GM12878 (cell line): ENCODE results near the gene ANKRD61. TPM values are rescaled to one million over a fixed set of nuclear protein-coding genes. Genes with fewer than 3 reads are reported as not detected.

Experiments
- polyA plus RNA-seq, 11 experiments: library from polyadenylated mRNA; depleted of rRNA in 4 of 11; unstranded in 6 of 11; stranded (reverse) in 5 of 11; fragments of >200 nt; fragmentation: Nextera tagmentation in 4 of 11; fragmentation: Illumina TruSeq in 1 of 11; extraction: Ambion mirVana in 4 of 11; extraction: Trizol in 1 of 11; gene quantifications; 1 replicate in 1 of 11; 2 replicates in 10 of 11; pipeline versions ENCODE4 v1.2.1 to v1.2.3, GENCODE V29; 2011 to 2016; ENCODE audit warnings: inconsistent platforms in 2 of 11, missing spikeins in 2 of 11, low read depth in 1 of 11
- small RNA-seq: library from RNA; depleted of rRNA; stranded (forward); fragments of <200 nt; gene quantifications from one replicate; pipeline ENCODE3, GENCODE V24; 2014
- total RNA-seq, 4 experiments: library from RNA; depleted of rRNA in 3 of 4; stranded (reverse); fragments of >200 nt in 3 of 4; fragmentation: Illumina TruSeq in 1 of 4; extraction: Trizol in 1 of 4; gene quantifications; 2 replicates each; pipeline versions ENCODE4 v1.2.1 to v1.2.3, GENCODE V29; 2013 to 2021

Gene ANKRD61
- total and polyA plus RNA-seq, 10 of the 15 experiments (the other 5 are each of a cell fraction or from before 2014, with no cell fraction given), result 0.11 to 0.64 (median 0.28) TPM

Small RNA genes lying within 50 kb of the gene (small RNA-seq; reads per million reads assigned to genes)
- gene RF00019 (not detected), gene RNU6-218P (not detected), gene SNORA80D (0.31 reads per million)

Other genes with a start within 250 kb of the ANKRD61 start
Only the 7 nearest of the 9 such genes appear.
- not detected in 2 replicates for gene OCM, start 150.6 kb upstream of the ANKRD61 start, total RNA-seq (2014; rRNA removed)
- gene OCM, start 150.6 kb upstream of the ANKRD61 start, total RNA-seq (2014; rRNA removed; fragmentation: Illumina TruSeq; extraction: Trizol), result not detected in 2 replicates
- gene OCM, start 150.6 kb upstream of the ANKRD61 start, total RNA-seq (2021), result not detected in 2 replicates
- not detected in 2 replicates for gene OCM, start 150.6 kb upstream of the ANKRD61 start, polyA plus RNA-seq (2011; rRNA removed)
- gene OCM, start 150.6 kb upstream of the ANKRD61 start, polyA plus RNA-seq (2014; fragmentation: Illumina TruSeq; extraction: Trizol), result not detected in 2 replicates
- not detected for gene OCM, start 150.6 kb upstream of the ANKRD61 start, polyA plus RNA-seq (2014; fragmentation: Nextera tagmentation; extraction: Ambion mirVana)
- gene OCM, start 150.6 kb upstream of the ANKRD61 start, polyA plus RNA-seq (2014; rRNA removed), result 0.20 TPM in 1 of 2 replicates, not detected in the other
- gene OCM, start 150.6 kb upstream of the ANKRD61 start, polyA plus RNA-seq (2016; fragmentation: Nextera tagmentation; extraction: Ambion mirVana), result not detected
- 56.4 and 64.8 TPM in 2 replicates for gene CCZ1, start 132.6 kb upstream of the ANKRD61 start, total RNA-seq (2014; rRNA removed)
- 59.5 and 63.6 TPM in 2 replicates for gene CCZ1, start 132.6 kb upstream of the ANKRD61 start, total RNA-seq (2014; rRNA removed; fragmentation: Illumina TruSeq; extraction: Trizol)
- gene CCZ1, start 132.6 kb upstream of the ANKRD61 start, total RNA-seq (2021), result 59.5 and 69.1 TPM in 2 replicates
- 80.0 and 112 TPM in 2 replicates for gene CCZ1, start 132.6 kb upstream of the ANKRD61 start, polyA plus RNA-seq (2011; rRNA removed)
- 74.3 and 94.5 TPM in 2 replicates for gene CCZ1, start 132.6 kb upstream of the ANKRD61 start, polyA plus RNA-seq (2014; fragmentation: Illumina TruSeq; extraction: Trizol)
- 10 to 100 TPM; 26.6 to 47.2 TPM for gene CCZ1, start 132.6 kb upstream of the ANKRD61 start, polyA plus RNA-seq (2014; fragmentation: Nextera tagmentation; extraction: Ambion mirVana)
- 44.8 and 63.2 TPM in 2 replicates for gene CCZ1, start 132.6 kb upstream of the ANKRD61 start, polyA plus RNA-seq (2014; rRNA removed)
- gene CCZ1, start 132.6 kb upstream of the ANKRD61 start, polyA plus RNA-seq (2016; fragmentation: Nextera tagmentation; extraction: Ambion mirVana), result 100 to 1,000 TPM in 1 of 2 experiments, 10 to 100 TPM in 1; 99.1 to 109 TPM
- gene RSPH10B, start 60.7 kb upstream of the ANKRD61 start, total RNA-seq (2014; rRNA removed), result 0.05 TPM in 1 of 2 replicates, not detected in the other
- gene RSPH10B, start 60.7 kb upstream of the ANKRD61 start, total RNA-seq (2014; rRNA removed; fragmentation: Illumina TruSeq; extraction: Trizol), result 0.23 TPM in 1 of 2 replicates, not detected in the other
- 0.35 TPM in 1 of 2 replicates, not detected in the other for gene RSPH10B, start 60.7 kb upstream of the ANKRD61 start, total RNA-seq (2021)
- 0.03 TPM in 1 of 2 replicates, not detected in the other for gene RSPH10B, start 60.7 kb upstream of the ANKRD61 start, polyA plus RNA-seq (2011; rRNA removed)
- not detected in 2 replicates for gene RSPH10B, start 60.7 kb upstream of the ANKRD61 start, polyA plus RNA-seq (2014; fragmentation: Illumina TruSeq; extraction: Trizol)
- not detected for gene RSPH10B, start 60.7 kb upstream of the ANKRD61 start, polyA plus RNA-seq (2014; fragmentation: Nextera tagmentation; extraction: Ambion mirVana)
- gene RSPH10B, start 60.7 kb upstream of the ANKRD61 start, polyA plus RNA-seq (2014; rRNA removed), result not detected in 2 replicates
- not detected for gene RSPH10B, start 60.7 kb upstream of the ANKRD61 start, polyA plus RNA-seq (2016; fragmentation: Nextera tagmentation; extraction: Ambion mirVana)
- gene PMS2, start 22.3 kb upstream of the ANKRD61 start, total RNA-seq (2014; rRNA removed), result 19.6 and 22.9 TPM in 2 replicates
- gene PMS2, start 22.3 kb upstream of the ANKRD61 start, total RNA-seq (2014; rRNA removed; fragmentation: Illumina TruSeq; extraction: Trizol), result 25.4 and 25.5 TPM in 2 replicates
- gene PMS2, start 22.3 kb upstream of the ANKRD61 start, total RNA-seq (2021), result 19.3 and 21.4 TPM in 2 replicates
- 16.8 and 20.5 TPM in 2 replicates for gene PMS2, start 22.3 kb upstream of the ANKRD61 start, polyA plus RNA-seq (2011; rRNA removed)
- gene PMS2, start 22.3 kb upstream of the ANKRD61 start, polyA plus RNA-seq (2014; fragmentation: Illumina TruSeq; extraction: Trizol), result 19.8 and 23.0 TPM in 2 replicates
- 1 to 10 TPM; 3.6 to 4.7 TPM for gene PMS2, start 22.3 kb upstream of the ANKRD61 start, polyA plus RNA-seq (2014; fragmentation: Nextera tagmentation; extraction: Ambion mirVana)
- 13.2 and 14.0 TPM in 2 replicates for gene PMS2, start 22.3 kb upstream of the ANKRD61 start, polyA plus RNA-seq (2014; rRNA removed)
- gene PMS2, start 22.3 kb upstream of the ANKRD61 start, polyA plus RNA-seq (2016; fragmentation: Nextera tagmentation; extraction: Ambion mirVana), result 10 to 100 TPM; 17.9 to 18.0 TPM
- gene AIMP2, start 22.1 kb upstream of the ANKRD61 start, total RNA-seq (2014; rRNA removed), result 82.3 and 94.3 TPM in 2 replicates
- 57.2 and 59.9 TPM in 2 replicates for gene AIMP2, start 22.1 kb upstream of the ANKRD61 start, total RNA-seq (2014; rRNA removed; fragmentation: Illumina TruSeq; extraction: Trizol)
- 61.0 and 61.8 TPM in 2 replicates for gene AIMP2, start 22.1 kb upstream of the ANKRD61 start, total RNA-seq (2021)
- 40.2 and 52.9 TPM in 2 replicates for gene AIMP2, start 22.1 kb upstream of the ANKRD61 start, polyA plus RNA-seq (2011; rRNA removed)
- 29.5 and 46.7 TPM in 2 replicates for gene AIMP2, start 22.1 kb upstream of the ANKRD61 start, polyA plus RNA-seq (2014; fragmentation: Illumina TruSeq; extraction: Trizol)
- gene AIMP2, start 22.1 kb upstream of the ANKRD61 start, polyA plus RNA-seq (2014; fragmentation: Nextera tagmentation; extraction: Ambion mirVana), result 10 to 100 TPM; 55.6 to 80.0 TPM
- gene AIMP2, start 22.1 kb upstream of the ANKRD61 start, polyA plus RNA-seq (2014; rRNA removed), result 91.7 and 95.0 TPM in 2 replicates
- 100 to 1,000 TPM; 129 to 130 TPM for gene AIMP2, start 22.1 kb upstream of the ANKRD61 start, polyA plus RNA-seq (2016; fragmentation: Nextera tagmentation; extraction: Ambion mirVana)
- 120 and 141 TPM in 2 replicates for gene EIF2AK1, start 27.8 kb downstream of the ANKRD61 start, total RNA-seq (2014; rRNA removed)
- 22.4 and 25.3 TPM in 2 replicates for gene EIF2AK1, start 27.8 kb downstream of the ANKRD61 start, total RNA-seq (2014; rRNA removed; fragmentation: Illumina TruSeq; extraction: Trizol)
- gene EIF2AK1, start 27.8 kb downstream of the ANKRD61 start, total RNA-seq (2021), result 92.9 and 96.9 TPM in 2 replicates
- gene EIF2AK1, start 27.8 kb downstream of the ANKRD61 start, polyA plus RNA-seq (2011; rRNA removed), result 80.4 and 90.9 TPM in 2 replicates
- gene EIF2AK1, start 27.8 kb downstream of the ANKRD61 start, polyA plus RNA-seq (2014; fragmentation: Illumina TruSeq; extraction: Trizol), result 74.5 and 89.8 TPM in 2 replicates
- gene EIF2AK1, start 27.8 kb downstream of the ANKRD61 start, polyA plus RNA-seq (2014; fragmentation: Nextera tagmentation; extraction: Ambion mirVana), result 10 to 100 TPM; 15.6 to 23.3 TPM
- gene EIF2AK1, start 27.8 kb downstream of the ANKRD61 start, polyA plus RNA-seq (2014; rRNA removed), result 143 and 169 TPM in 2 replicates
- 100 to 1,000 TPM in 1 of 2 experiments, 10 to 100 TPM in 1; 97.6 to 116 TPM for gene EIF2AK1, start 27.8 kb downstream of the ANKRD61 start, polyA plus RNA-seq (2016; fragmentation: Nextera tagmentation; extraction: Ambion mirVana)
- gene USP42, start 73.6 kb downstream of the ANKRD61 start, total RNA-seq (2014; rRNA removed), result 4.0 and 4.1 TPM in 2 replicates
- gene USP42, start 73.6 kb downstream of the ANKRD61 start, total RNA-seq (2014; rRNA removed; fragmentation: Illumina TruSeq; extraction: Trizol), result 4.2 and 4.3 TPM in 2 replicates
- gene USP42, start 73.6 kb downstream of the ANKRD61 start, total RNA-seq (2021), result 9.2 and 9.9 TPM in 2 replicates
- 4.9 and 5.5 TPM in 2 replicates for gene USP42, start 73.6 kb downstream of the ANKRD61 start, polyA plus RNA-seq (2011; rRNA removed)
- 7.9 TPM in 2 replicates for gene USP42, start 73.6 kb downstream of the ANKRD61 start, polyA plus RNA-seq (2014; fragmentation: Illumina TruSeq; extraction: Trizol)
- 1 to 10 TPM; 1.9 to 2.2 TPM for gene USP42, start 73.6 kb downstream of the ANKRD61 start, polyA plus RNA-seq (2014; fragmentation: Nextera tagmentation; extraction: Ambion mirVana)
- gene USP42, start 73.6 kb downstream of the ANKRD61 start, polyA plus RNA-seq (2014; rRNA removed), result 5.3 and 5.8 TPM in 2 replicates
- gene USP42, start 73.6 kb downstream of the ANKRD61 start, polyA plus RNA-seq (2016; fragmentation: Nextera tagmentation; extraction: Ambion mirVana), result 1 to 10 TPM; 5.9 to 6.2 TPM